GM23338 (cell line): ENCODE data around the gene STIP1. TPM values are rescaled to one million over a fixed set of nuclear protein-coding genes. Genes with fewer than 3 reads are reported as not detected.

ENCODE experiments used
- ATAC-seq: fragments of 200-7000 bp; cut with Tn5 transposase; 3 replicates; pipeline ENCODE4 v1.9.1; 2020
- DNase-seq: peaks from one replicate; pipeline ENCODE4 v3.0.0-alpha.2; 2015; ENCODE audit warnings: low spot score
- H2AFZ ChIP-seq: fragments of 200-600 bp; sonication (generic); 2 replicates; pipeline ENCODE4 v1.8.0; 2016; ENCODE audit warnings: antibody characterized with exemption, mild to moderate bottlenecking, moderate library complexity
- H3F3A ChIP-seq: fragments of 200-600 bp; sonication (generic); replicated peaks from 2 replicates; pipeline ENCODE4 v1.8.0; 2017; ENCODE audit warnings: antibody characterized with exemption, mixed run types, low read depth
- H3K27ac ChIP-seq: fragments of 200-600 bp; sonication (generic); 2 replicates; pipeline ENCODE4 v1.6.1; 2016; ENCODE audit warnings: low read depth
- H3K27me3 ChIP-seq: fragments of 200-600 bp; sonication (generic); 2 replicates; pipeline ENCODE4 v1.8.0; 2016; ENCODE audit warnings: mild to moderate bottlenecking, mixed run types, moderate library complexity; ENCODE audit not compliant: insufficient read depth
- H3K36me3 ChIP-seq: fragments of 200-600 bp; sonication (generic); 2 replicates; pipeline ENCODE4 v1.8.0; 2016; ENCODE audit warnings: mild to moderate bottlenecking; ENCODE audit not compliant: insufficient read depth
- H3K4me1 ChIP-seq: fragments of 200-600 bp; sonication (generic); 2 replicates; pipeline ENCODE4 v1.8.0; 2016; ENCODE audit warnings: mild to moderate bottlenecking, moderate library complexity; ENCODE audit not compliant: insufficient read depth
- H3K4me2 ChIP-seq: fragments of 200-600 bp; sonication (generic); 2 replicates; pipeline ENCODE4 v1.7.1; 2017; ENCODE audit warnings: mixed run types
- H3K4me3 ChIP-seq: fragments of 200-600 bp; sonication (generic); 2 replicates; pipeline ENCODE4 v1.6.1; 2016; ENCODE audit warnings: mixed run types
- H3K79me2 ChIP-seq: fragments of 200-600 bp; sonication (generic); replicated peaks from 2 replicates; pipeline ENCODE4 v1.8.0; 2017; ENCODE audit warnings: mild to moderate bottlenecking; ENCODE audit not compliant: insufficient read depth
- H3K9me2 ChIP-seq: fragments of 200-600 bp; sonication (generic); 2 replicates; pipeline ENCODE4 v1.8.0; 2017; ENCODE audit not compliant: insufficient read depth
- H4K20me1 ChIP-seq: fragments of 200-600 bp; sonication (generic); replicated peaks from 2 replicates; pipeline ENCODE4 v1.8.0; 2017; ENCODE audit warnings: mild to moderate bottlenecking; ENCODE audit not compliant: insufficient read depth
- H3K27ac Mint-ChIP-seq: 2 replicates; pipeline ENCODE4 v1.8.0; 2020; ENCODE audit warnings: inconsistent platforms, mild to moderate bottlenecking, moderate library complexity, mixed read lengths
- H3K27me3 Mint-ChIP-seq: 3 replicates; pipeline ENCODE4 v1.8.0; 2022; ENCODE audit warnings: low read depth, mild to moderate bottlenecking, moderate library complexity, mixed read lengths, inconsistent platforms; ENCODE audit not compliant: insufficient read depth, poor library complexity
- H3K36me3 Mint-ChIP-seq: 3 replicates; pipeline ENCODE4 v1.8.0; 2021; ENCODE audit warnings: low read depth, mild to moderate bottlenecking, inconsistent platforms, moderate library complexity, mixed read lengths
- H3K4me1 Mint-ChIP-seq: 3 replicates; pipeline ENCODE4 v1.8.0; 2020; ENCODE audit warnings: mild to moderate bottlenecking, inconsistent platforms, mixed read lengths
- H3K4me3 Mint-ChIP-seq: 3 replicates; pipeline ENCODE4 v1.8.0; 2021; ENCODE audit warnings: moderate library complexity, mild to moderate bottlenecking, inconsistent platforms, mixed read lengths
- H3K9me3 Mint-ChIP-seq: 3 replicates; pipeline ENCODE4 v1.8.0; 2020; ENCODE audit warnings: moderate library complexity, mild to moderate bottlenecking, inconsistent platforms, mixed read lengths
- CREB1 ChIP-seq: fragments of 250-450 bp; sonication (Bioruptor Pico); IDR thresholded peaks from 2 replicates; pipeline ENCODE4 v1.5.0; 2020; ENCODE audit warnings: low read depth, mild to moderate bottlenecking, moderate library complexity
- CTCF ChIP-seq, 2 experiments: fragments of 200-600 bp in 1 of 2; sonication (generic) in 1 of 2; conservative IDR thresholded peaks; 2 replicates each; pipeline versions ENCODE4 v1.5.1 to v1.6.1; 2016 to 2017; ENCODE audit warnings: antibody characterized with exemption in 2 of 2, low read depth in 2 of 2, mild to moderate bottlenecking in 2 of 2, moderate library complexity in 1 of 2
- ETS1 ChIP-seq: IDR thresholded peaks from 2 replicates; pipeline ENCODE4 v1.6.1; 2016; ENCODE audit warnings: antibody characterized with exemption
- EZH2 ChIP-seq: fragments of 200-600 bp; sonication (generic); IDR thresholded peaks from one replicate; pipeline ENCODE4 v1.8.0; 2017; ENCODE audit warnings: antibody characterized with exemption, mild to moderate bottlenecking, low read depth; ENCODE audit not compliant: unreplicated experiment
- EZH2phosphoT487 ChIP-seq: fragments of 200-600 bp; sonication (generic); IDR thresholded peaks from one replicate; pipeline ENCODE4 v1.8.1; 2018; ENCODE audit warnings: antibody characterized with exemption; ENCODE audit not compliant: unreplicated experiment
- JUNB ChIP-seq: IDR thresholded peaks from one replicate; pipeline ENCODE4 v1.6.1; 2016; ENCODE audit warnings: antibody characterized with exemption; ENCODE audit not compliant: unreplicated experiment
- NANOG ChIP-seq: IDR thresholded peaks from 2 replicates; pipeline ENCODE4 v1.6.1; 2016; ENCODE audit warnings: antibody characterized with exemption, borderline replicate concordance
- POLR2AphosphoS5 ChIP-seq: IDR thresholded peaks from 2 replicates; pipeline ENCODE4 v1.6.1; 2016; ENCODE audit warnings: antibody characterized with exemption, low read depth
- REST ChIP-seq: IDR thresholded peaks from one replicate; pipeline ENCODE4 v1.6.1; 2018; ENCODE audit warnings: antibody characterized with exemption; ENCODE audit not compliant: unreplicated experiment
- STAT1 ChIP-seq: IDR thresholded peaks from one replicate; pipeline ENCODE4 v1.6.1; 2016; ENCODE audit warnings: antibody characterized with exemption; ENCODE audit not compliant: unreplicated experiment
- ZNF114 ChIP-seq: fragments of 250-450 bp; sonication (Bioruptor Pico); IDR thresholded peaks from 2 replicates; pipeline ENCODE4 v1.5.0; 2020; ENCODE audit warnings: mild to moderate bottlenecking, moderate library complexity
- ZNF331 ChIP-seq: fragments of 250-450 bp; sonication (Bioruptor Pico); IDR thresholded peaks from 2 replicates; pipeline ENCODE4 v1.5.0; 2020; ENCODE audit warnings: low read depth, mild to moderate bottlenecking, moderate library complexity
- ZNF462 ChIP-seq: fragments of 250-450 bp; sonication (Bioruptor Pico); IDR thresholded peaks from 2 replicates; pipeline ENCODE4 v1.5.0; 2020; ENCODE audit warnings: mild to moderate bottlenecking, moderate library complexity
- polyA plus RNA-seq: library from polyadenylated mRNA; unstranded; fragments of >200 nt; fragmentation: Nextera tagmentation; extraction: Ambion mirVana; gene quantifications from 2 replicates; pipeline ENCODE4 v1.2.1, GENCODE V29; 2016
- total RNA-seq: library from RNA; depleted of rRNA; stranded (reverse); fragments of >200 nt; shearing (Covaris generic); gene quantifications from 2 replicates; pipeline ENCODE4 v1.2.3, GENCODE V29; 2014

The STIP1 gene
- total and polyA plus RNA-seq, 2 experiments from 2014 or later = 213 to 351 TPM

- no peak for ATAC-seq
Observed at GRCh38 chr11:64253481-64253880, 67.5 kb downstream of the STIP1 start.

More at GRCh38 chr11:64253481-64253880, 67.5 kb downstream of the STIP1 start:
- no peaks in the 10 kb centered on the region; the same call in none of the 2 replicates for H4K20me1 ChIP-seq
- Mint-ChIP-seq H3K27me3 (peaks cover 26% of the 10 kb centered on the region), H3K9me3 (no peaks in the 10 kb centered on the region), H3K4me1 (peaks cover 31% of the 10 kb centered on the region), H3K36me3 (peaks cover 24% of the 10 kb centered on the region), H3K4me3 (peak overlapping the region; percentile 92), H3K27ac (peak overlapping the region; percentile 18; the same call in 1 of the 2 replicates)
- no peak overlapping the region for H2AFZ ChIP-seq
- H3K9me2 ChIP-seq = no peaks in the 10 kb centered on the region
- no peak for TF ChIP-seq STAT1
- no peak for TF ChIP-seq NANOG
- TF ChIP-seq POLR2AphosphoS5 = no peak
- TF ChIP-seq ZNF114 (CRISPR knock-in tag) = no peak
- no peak for TF ChIP-seq EZH2phosphoT487
- TF ChIP-seq CTCF (conservative IDR thresholded peaks at IDR 0.05; ENCODE audit: low read depth in 2 of 2) = no peak
- TF ChIP-seq REST = no peak
- no peak for TF ChIP-seq ZNF331
- no peak for TF ChIP-seq ZNF462 (CRISPR knock-in tag)
- no peak for TF ChIP-seq CREB1 (CRISPR knock-in tag)
- no peak for TF ChIP-seq EZH2
- no peak for TF ChIP-seq JUNB
- TF ChIP-seq ETS1 = no peak
- no peak for DNase-seq
- H3K27ac ChIP-seq = peak overlapping the region; percentile 59; the same call in 1 of the 2 replicates
- H3K79me2 ChIP-seq = peaks cover 19% of the 10 kb centered on the region
- peaks cover 22% of the 10 kb centered on the region for H3F3A ChIP-seq
- peak overlapping the region; percentile 94; the same call in 1 of the 2 replicates for H3K4me3 ChIP-seq
- H3K4me2 ChIP-seq = peak overlapping the region; percentile 98; the same call in 1 of the 2 replicates
- H3K4me1 ChIP-seq = peaks cover 24% of the 10 kb centered on the region
- no peaks in the 10 kb centered on the region for H3K27me3 ChIP-seq
- H3K36me3 ChIP-seq = 0 out of 2 replicates have a peak, but pooled peaks cover 5% of the 10 kb centered on the region
